EH (cell line): ENCODE measurements around the gene MAGI2.
"Not testable (repeated sequence)": the region's sequence is repeated elsewhere in the genome, so short reads cannot be mapped to it uniquely, and the experiment has no call there.

ENCODE experiments used
- DNase-seq: peaks from one replicate; pipeline ENCODE4 v3.0.0-alpha.2; 2015; ENCODE audit warnings: low read depth

Gene MAGI2

DNA sequence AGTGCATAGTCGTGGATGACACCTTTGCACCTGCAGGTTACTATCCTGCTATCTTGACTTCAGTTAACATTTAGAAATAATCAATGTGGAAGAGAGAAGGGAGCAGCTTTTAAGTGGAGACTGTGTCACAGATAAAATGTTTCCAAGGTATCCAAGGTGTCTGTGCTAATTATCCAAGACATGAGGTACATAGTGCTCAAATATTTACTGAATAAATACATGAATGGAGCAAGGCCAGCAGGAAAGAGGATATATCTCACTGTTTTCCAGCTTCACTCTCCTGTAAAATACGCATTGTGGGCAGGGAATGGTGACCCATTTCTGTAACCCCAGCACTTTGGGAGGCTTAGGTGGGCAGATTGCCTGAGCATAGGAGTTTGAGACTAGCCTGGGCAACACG, 1102.5 kb downstream of the MAGI2 start:
- no peak for DNase-seq

DNA sequence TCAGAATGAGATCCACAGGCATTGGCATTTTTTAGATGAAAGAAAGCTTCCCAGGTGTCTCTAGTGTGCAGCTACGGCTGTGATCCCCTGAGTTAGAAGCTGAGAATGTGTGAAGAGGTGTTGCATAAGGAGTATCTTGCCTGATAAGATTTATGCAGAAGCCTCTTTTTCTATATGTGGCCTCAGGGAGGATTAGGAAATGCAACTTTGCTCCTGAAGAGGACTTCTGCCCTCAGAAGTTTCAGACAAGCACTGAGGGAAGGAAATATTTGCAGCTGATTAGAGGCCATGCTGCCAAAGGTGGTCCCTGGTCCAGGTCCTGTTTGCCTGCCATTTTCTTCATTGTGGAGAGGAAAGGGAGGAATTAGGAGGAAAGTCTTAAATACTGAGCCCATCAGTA, 1103.1 kb downstream of the MAGI2 start:
- DNase-seq, result no peak

DNA sequence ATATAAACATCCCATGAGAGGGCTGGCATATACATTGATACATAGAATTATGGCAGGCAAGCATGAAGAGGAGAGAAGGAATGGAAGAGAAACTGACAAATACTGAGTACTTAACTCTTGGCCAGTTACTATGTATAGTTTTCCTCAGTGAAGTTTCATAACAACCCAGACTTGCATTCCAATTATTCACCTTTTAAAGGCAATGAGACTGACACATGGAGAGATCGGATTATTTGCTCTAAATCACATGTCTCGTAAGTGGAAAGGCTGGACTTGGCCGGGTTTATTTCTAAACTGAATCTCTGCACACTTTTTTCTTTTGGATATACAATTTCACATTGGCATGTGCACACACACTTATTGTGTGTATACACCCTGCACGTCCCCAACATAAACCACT, 1106.6 kb downstream of the MAGI2 start:
- no peak for DNase-seq

DNA sequence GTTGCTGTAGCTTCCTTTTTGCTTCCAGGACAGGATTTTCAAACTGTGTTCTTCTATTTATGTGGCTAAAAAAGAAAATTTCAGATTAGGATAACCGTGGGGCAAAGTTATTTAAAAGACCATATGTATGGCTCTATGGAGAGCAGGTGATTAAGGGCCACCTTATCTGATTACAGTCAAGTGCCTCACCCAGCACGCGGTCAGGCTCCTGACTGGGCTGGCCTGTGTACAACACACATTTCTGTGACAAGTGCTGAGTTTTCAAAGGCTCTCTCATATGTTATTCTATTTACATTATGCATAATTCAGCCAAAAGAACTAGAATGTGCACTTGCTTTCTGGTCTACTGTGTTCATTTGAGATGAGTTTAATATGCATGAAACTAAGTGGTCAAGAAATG, 1107.5 kb downstream of the MAGI2 start:
- no peak for DNase-seq

DNA sequence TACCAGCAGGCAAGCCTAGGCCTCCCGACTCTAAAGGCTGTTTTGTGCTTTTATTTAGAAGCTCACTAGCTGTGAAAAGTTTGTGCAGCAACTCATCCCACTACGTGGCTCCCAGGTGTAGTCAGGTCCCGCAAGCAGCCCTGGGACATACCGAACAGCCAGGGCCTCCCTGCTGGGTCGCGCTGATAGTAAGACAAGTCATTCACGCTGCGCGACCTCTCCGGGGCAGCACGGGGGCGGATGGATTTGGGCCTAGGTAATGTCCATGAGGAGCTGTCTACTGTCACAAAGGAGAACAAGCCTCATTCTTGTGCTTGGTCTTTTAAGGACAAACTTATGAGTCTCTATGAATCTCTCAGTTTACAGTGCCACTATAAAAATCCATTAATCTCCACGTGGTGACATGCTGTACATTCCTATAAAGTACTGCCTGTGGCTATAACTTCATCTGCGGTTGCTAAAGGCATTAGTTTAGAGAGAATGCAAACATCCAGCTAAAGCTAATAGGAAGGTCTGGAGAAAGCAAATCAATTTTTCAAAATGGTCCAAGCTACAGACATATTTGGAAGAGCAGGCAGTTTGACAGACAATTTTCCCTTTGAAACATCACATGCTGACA, 1108.1 kb downstream of the MAGI2 start:
- DNase-seq, result peak; percentile 43

DNA sequence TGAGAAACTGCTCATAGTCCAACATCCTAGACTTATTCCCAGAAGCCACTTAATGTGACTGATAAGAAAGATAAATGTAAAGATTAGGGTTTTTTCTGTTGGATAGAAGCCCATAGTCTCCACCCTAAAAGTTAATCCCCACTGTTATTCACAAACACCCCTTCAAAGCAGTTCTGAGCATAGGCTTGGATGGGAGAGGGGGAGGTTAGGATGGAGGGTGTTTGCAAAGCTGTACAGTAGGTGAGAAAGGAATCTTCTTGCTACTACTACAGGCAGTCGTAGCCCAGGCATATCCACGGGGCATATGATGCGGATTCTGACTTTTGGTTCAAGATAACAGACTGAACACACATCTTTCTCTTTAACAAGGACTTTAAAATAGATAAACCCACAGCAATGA, 1119.0 kb downstream of the MAGI2 start:
- DNase-seq, result no peak

DNA sequence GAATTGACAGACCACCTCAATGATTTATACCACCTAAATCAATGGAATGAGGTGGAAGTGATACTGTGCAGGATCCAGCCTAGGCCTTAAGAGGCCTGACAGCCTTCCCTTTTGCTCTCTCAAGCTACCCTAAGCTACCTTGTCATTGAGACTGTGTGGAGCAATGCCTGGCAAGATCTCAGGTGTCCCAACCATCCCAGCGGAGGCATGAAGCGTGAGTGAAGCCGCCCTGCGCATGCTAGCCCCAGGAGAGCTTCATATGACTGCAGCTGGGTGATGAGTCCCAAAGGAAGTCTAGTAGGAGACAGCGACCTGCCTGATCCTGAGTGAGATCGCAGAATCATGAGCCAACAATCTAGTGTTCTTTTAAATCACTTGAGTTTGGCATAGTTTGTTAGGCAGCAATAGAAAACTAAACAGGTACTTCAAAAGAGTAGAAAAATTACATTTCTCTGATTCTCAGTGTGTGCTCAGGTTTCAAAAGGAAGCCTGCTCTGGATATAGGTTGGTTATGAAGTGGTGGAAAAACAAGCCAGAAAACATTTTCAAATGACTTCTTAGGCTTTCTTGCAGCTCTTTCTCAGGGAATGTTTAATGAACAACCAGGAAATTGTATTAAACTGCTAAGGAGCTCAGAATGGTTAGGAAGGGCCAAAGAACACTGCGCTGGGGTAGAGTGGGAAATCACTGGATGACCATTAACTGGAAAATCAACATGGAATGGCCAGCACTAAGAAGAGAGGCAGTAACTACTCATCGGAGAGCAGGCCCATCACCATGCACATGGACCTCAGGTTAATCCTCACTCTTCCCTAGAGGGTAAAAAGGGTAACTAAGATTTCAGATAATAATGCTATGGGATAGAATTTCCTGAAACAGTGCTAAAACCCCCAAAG, 1119.7 kb downstream of the MAGI2 start:
- no peak for DNase-seq

DNA sequence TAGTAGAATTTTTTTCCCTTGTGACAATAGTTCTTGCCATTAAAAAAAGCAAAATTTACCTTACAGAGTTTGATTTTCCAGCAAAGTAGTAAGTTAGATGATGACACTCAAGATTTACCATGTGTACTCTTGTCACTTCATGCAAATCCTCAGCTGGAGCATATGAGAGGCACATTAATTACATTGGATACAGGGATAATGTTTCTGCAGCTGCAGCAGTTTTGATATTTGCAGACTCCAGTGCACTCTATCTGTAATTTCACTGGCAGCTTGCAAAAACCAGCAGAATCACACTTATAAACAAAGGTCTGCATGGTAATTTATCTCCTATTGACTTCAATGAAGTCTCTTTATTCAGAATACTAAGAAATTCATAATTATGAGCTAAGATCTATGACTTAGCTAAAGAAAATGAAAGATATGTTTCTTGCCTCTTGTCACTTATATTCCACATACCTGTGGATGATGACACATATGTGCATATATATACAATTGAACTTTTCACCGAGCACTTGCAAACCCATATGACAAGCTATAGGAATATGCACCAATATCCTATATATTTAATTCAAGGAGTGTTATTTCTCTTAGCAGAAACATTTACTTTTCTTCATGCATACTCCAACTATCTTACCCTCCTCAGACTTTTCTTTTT, 1124.3 kb downstream of the MAGI2 start:
- no peak for DNase-seq

DNA sequence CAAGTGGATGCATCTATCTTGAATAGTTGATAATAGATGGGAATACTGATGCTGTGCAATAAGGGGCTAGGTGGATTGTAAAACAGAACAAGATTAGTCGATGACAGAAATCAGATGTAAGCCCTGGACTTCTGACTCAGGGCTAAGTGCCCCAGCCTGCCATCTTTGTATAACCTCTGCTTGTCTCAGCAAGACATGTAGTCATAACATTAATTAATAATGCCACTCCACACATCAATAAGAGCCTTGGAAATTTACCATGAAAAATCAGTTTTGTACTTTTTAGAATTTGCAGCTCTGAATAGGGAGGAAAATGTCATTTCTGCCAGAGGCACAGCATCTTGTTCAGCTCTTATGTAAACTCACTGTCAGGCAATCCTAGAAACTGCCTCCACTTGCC, 1125.7 kb downstream of the MAGI2 start:
- no peak for DNase-seq

DNA sequence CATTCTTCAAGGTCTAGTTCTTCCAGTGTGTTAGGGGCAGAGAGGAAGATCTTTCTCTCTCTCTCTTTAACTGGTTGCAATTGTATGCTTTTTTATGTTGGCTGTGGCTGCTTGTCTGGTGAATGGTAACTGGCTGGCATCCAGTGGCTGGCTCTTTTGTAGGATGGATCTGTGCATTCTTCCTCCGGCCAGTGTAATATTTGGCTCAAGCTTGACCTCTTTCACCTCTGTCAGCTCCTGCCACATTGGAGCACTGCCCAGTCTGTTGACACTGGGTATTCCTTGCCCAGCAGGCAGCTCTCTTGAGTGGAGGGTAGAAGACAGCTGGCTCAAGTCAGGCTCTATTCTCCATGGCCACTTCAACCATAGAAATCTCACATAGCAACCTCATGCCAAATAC, 1126.6 kb downstream of the MAGI2 start:
- peak; percentile 69 for DNase-seq

DNA sequence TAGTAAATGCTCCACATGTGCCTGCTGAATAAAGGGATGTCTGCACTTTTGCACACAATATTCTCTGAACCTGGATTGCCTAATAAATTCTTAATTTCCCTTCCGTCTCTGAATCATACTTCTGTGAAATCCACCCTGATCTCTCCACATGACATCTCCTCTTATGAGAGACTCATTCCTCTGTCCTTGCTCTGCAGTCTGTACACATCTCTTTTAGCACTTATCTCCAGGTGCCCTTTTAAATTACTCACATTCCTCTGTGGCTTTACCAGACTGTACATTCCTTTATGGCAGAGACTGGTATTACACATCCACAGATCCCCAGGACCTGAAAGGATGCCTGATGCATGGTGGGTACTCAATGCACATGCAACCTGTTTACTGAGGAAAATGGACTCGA, 1127.3 kb downstream of the MAGI2 start:
- DNase-seq, result peak; percentile 82

DNA sequence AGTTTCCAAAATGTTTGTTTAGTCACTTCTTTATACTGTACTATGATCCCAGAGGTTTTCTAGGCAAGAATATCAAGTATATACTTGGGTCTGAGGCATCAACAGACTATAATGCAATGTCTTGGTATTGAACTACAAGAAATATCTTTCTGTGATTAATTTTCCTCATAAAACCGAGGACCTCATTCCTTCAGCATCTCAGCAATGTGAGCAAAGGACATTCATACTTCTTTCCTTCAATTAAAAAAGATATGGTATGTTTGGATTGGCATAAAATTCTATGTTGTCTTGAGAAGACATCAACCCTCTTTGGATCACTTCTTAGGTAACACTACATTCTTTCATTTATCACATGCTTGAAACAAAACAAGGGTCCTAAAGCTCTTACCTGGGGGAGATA, 1130.3 kb downstream of the MAGI2 start:
- DNase-seq, result peak; percentile 86

DNA sequence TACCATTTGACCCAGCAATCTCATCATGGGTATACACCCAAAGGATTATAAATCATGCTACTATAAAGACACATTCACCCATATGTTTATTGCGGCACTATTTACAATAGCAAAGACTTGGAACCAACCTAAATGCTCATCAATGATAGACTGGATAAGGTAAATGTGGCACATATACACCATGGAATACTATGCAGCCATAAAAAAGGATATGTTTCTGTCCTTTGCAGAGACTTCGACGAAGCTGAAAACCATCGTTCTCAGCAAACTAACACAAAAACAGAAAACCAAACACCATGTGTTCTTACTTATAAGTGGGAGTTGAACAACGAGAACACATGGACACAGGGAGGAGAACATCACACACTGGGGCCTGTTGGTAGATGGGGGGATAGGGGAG, 1131.2 kb downstream of the MAGI2 start:
- DNase-seq, result not testable (repeated sequence)

DNA sequence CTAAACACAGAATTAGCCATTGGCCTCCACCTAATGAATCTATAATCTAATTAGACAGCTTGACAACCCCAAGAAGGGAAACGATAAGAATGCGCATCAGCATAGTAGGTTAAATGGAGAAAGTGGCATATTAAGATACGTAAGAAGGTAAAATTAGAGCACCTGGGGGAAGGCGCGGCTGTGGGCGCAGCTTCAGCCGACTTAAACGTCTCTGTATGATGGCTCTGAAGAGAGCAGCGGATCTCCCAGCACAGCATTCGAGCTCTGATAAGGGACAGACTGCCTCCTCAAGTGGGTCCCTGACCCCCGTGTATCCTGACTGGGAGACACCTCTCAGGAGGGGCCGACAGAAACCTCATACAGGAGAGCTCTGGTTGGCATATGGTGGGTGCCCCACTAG, 1136.1 kb downstream of the MAGI2 start:
- no peak for DNase-seq

DNA sequence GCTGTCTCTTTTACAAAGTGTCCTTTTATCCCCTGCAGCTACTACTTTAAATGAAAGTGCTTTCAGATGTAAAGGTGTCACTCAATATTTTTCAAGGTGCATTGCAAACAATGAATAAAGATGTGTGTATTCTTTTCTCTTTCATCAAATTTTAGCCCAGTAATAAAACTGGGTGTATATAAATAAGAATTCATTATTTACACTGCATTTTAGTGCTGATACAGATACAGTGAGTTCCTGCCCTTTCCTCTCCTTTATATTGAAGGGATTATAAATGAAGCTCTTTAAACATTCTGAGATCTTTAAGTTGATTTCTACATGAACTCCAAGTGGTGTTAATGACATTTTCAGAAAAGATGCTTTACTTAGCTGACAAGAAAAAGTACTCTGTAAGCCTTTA, 1137.4 kb downstream of the MAGI2 start:
- no peak for DNase-seq

DNA sequence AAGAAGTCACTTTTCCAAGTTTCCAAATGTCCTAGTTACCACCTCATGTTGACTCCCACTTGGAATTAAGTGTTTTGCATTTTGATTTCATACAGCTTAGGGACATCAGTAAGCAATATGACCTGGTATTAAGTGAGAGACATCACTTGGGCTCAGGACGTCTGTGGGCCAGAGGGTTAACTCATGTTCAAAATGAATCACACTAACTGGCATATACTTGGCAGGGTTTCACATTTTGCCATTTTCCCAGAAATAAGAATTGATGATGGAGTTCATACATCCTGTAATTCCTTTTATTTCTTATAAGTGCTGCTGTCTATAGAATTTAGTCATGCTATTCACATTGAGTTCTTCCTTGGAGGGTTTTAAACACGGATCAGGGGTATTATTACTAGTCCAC, 1138.3 kb downstream of the MAGI2 start:
- no peak for DNase-seq

DNA sequence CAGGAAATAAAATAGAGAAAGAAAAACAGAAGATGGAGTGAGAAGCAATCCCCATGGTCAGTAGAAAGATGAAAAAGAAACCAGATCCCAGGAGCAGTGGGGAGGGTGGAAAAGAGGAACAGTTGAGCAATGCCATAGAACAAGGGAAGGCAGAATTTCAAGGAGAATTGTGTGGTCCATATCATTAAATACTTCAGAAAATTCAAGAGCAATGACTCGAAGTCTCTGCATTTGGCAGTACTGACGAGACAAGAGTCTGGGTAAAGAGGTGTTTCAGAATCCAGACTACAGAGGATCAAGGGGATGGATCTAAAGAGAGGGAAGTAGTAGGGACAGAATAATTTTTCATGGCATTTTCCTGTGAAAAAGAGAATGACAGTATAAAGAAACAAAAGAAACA, 1142.3 kb downstream of the MAGI2 start:
- peak; percentile 63 for DNase-seq

DNA sequence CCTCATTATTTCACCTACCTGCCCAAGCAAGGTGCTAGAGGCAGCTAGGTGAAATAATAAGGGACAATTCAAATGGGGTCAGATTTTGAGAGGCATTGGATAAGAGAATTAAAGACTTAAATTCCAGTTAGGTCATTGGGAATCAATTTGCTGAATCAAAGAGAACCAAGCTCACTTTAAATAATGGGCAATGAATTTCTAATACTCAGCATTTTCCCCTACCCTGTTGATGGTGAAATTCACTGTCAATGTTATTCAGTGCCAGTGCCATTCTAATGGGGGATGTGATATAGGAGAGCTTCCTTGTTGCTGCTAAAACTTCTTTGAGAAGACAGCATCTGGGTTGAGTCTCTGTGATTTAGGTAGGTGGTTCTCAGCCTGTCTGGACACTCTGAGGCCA, 1145.6 kb downstream of the MAGI2 start:
- no peak for DNase-seq

DNA sequence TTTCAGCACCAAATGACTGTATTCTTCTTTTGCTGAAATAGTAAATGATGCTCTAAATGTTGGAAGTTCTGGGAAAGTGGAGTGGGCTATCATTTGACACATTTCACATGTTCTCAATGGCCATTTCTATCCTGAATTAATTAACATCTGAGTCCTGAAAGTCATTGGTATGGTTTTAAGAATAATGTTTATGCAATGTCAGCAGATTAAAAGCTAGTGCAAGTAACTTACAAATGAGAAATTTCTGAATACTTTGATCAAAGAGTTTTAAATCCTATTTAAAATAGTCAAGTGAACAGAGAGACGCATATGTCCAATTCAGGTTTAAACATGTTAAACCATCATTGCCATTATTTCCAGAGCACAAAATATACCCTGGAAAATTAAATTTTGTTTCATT, 1146.8 kb downstream of the MAGI2 start:
- no peak for DNase-seq

DNA sequence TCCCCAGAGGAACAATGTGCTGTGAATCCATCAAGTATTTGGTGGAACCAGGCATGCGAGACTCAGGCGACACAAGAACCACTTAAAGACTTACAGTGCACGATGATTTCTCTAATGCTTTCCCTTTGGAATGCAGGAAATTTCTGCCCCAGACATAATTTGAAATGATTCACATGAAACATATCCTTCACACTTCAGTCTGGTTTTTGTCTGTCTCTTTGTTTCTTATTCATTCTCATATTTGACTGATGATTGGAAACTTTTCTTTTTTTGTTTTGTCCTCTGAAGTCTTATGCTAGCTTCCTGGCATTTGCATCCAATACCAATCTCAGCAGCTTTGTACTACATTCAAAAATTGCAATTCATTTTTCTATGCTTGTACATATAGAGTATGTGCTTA, 1152.1 kb downstream of the MAGI2 start:
- DNase-seq, result peak; percentile 92

DNA sequence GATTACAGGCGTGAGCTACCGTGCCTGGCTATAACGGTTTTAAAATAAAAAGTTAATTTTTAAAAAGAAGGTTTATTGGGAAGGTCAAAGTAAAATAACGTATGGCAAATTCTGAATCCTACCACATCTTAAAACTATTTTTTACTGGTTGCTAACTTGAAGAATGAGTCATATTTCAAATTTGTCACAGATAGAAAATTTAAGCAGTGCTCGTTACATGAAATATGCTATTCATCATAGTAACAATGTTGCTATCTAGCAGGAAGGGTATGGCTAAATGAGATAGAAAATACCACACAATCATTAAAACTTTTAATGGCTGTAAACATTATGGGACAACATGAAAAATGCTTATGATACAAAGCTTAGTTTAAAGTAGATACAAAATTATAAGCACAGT, 1154.4 kb downstream of the MAGI2 start:
- peak; percentile 71 for DNase-seq

DNA sequence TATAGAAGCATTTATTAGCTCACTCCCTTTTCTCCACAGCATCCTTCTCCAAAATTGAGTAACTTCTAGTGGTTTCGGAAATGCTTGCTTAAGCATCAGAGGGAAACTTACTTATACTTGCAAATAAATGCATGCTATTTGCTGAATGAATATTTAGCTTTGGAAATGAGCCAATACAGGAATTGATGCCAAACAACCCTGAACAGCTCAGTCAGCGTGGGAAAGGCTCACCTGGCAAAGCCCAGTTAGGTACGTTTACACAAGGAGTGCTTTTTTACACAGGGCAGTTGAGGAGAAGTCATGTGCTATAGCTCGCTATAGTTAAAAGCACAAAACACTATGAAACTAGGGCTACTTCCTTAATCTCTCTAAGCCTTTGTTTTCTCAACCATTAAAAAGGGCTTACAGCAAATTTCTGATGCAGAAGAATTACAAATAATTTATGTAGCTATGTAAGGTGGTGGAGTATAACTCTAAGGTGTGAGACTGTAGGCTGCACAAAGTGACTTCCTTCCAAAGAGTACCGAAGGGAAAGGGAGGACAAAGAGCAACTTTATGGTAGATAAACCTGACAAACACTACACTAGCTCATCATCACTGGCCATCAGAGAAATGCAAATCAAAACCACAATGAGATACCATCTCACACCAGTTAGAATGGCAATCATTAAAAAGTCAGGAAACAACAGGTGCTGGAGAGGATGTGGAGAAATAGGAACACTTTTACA, 1156.7 kb downstream of the MAGI2 start:
- DNase-seq, result no peak
